B cell (primary cell): ENCODE results near the gene GLI1. TPM values are rescaled to one million over a fixed set of nuclear protein-coding genes. Genes with fewer than 3 reads are reported as not detected.
A peak's percentile ranks its signal among the peaks of the same experiment; 100 is the strongest.

Experiments
- ATAC-seq: fragments of 200-7000 bp; cut with Tn5 transposase; one replicate; pipeline ENCODE4 v1.10.0; 2021; ENCODE audit warnings: low read depth, mild to moderate bottlenecking, moderate number of reproducible peaks, moderate library complexity
- CTCF ChIA-PET: fragments of 350-600 bp; sonication (Branson Sonifier 250); formaldehyde crosslinking; loops from one replicate; lab custom pipeline; 2021; ENCODE audit warnings: antibody characterized with exemption, inconsistent platforms; lab: Charles Lee
- POLR2A ChIA-PET: fragments of 350-600 bp; sonication (Branson Sonifier 250); formaldehyde crosslinking; loops from one replicate; lab custom pipeline; 2021; ENCODE audit warnings: antibody characterized with exemption; lab: Charles Lee
- DNase-seq: peaks from one replicate; pipeline ENCODE4 v3.0.0; 2013
- H2AFZ ChIP-seq: 2 replicates; pipeline ENCODE4 v1.6.1; 2012; ENCODE audit warnings: mild to moderate bottlenecking, low read depth, low read length; ENCODE audit not compliant: insufficient read depth, poor library complexity, severe bottlenecking
- H3K27ac ChIP-seq, 2 donors: 1 replicate in 1 of 2; 2 replicates in 1 of 2; pipeline ENCODE4 v1.5.1; 2012 to 2013; ENCODE audit warnings: low read length in 2 of 2, mild to moderate bottlenecking in 2 of 2, moderate library complexity in 1 of 2
- H3K27me3 ChIP-seq, 4 experiments: fragments of 200-600 bp in 1 of 4; sonication (generic) in 1 of 4; replicated peaks in 1 of 4; 1 replicate in 2 of 4; 2 replicates in 2 of 4; pipeline versions ENCODE4 v1.6.1 to v1.7.0; 2013 to 2016; ENCODE audit warnings: low read length in 3 of 4, mild to moderate bottlenecking in 2 of 4, mixed read lengths in 1 of 4, moderate library complexity in 1 of 4; ENCODE audit not compliant: insufficient read depth in 4 of 4, control insufficient read depth in 3 of 4; ENCODE audit errors: control extremely low read depth in 1 of 4
- H3K36me3 ChIP-seq, 2 experiments: replicated peaks in 1 of 2; 1 replicate in 1 of 2; 2 replicates in 1 of 2; pipeline versions ENCODE4 v1.6.1 to v1.7.1; 2013; ENCODE audit warnings: low read length in 1 of 2; ENCODE audit not compliant: insufficient read depth in 2 of 2, control insufficient read depth in 1 of 2; ENCODE audit errors: control extremely low read depth in 1 of 2, extremely low read depth in 1 of 2
- H3K4me1 ChIP-seq, 2 donors: fragments of 200-600 bp in 1 of 2; sonication (generic) in 1 of 2; 1 replicate in 1 of 2; 2 replicates in 1 of 2; pipeline versions ENCODE4 v1.5.1 to v1.6.1; 2013 to 2017; ENCODE audit warnings: low read length in 2 of 2; ENCODE audit not compliant: control insufficient read depth in 2 of 2, insufficient read depth in 2 of 2
- H3K4me2 ChIP-seq: replicated peaks from 2 replicates; pipeline ENCODE3; 2012; ENCODE audit warnings: mild to moderate bottlenecking, low read depth, low read length; ENCODE audit not compliant: poor library complexity, severe bottlenecking
- H3K4me3 ChIP-seq, 5 experiments: fragments of 200-600 bp in 1 of 5; sonication (generic) in 1 of 5; 1 replicate in 3 of 5; 2 replicates in 2 of 5; pipeline versions ENCODE4 v1.5.1 to v1.7.0; 2011 to 2016; ENCODE audit warnings: low read length in 4 of 5, mild to moderate bottlenecking in 4 of 5, low read depth in 2 of 5, control low read depth in 1 of 5, moderate library complexity in 1 of 5; ENCODE audit not compliant: insufficient read depth in 1 of 5; ENCODE audit errors: control extremely low read depth in 1 of 5, extremely low read depth in 1 of 5
- H3K79me2 ChIP-seq: fragments of 200-600 bp; sonication (generic); one replicate; pipeline ENCODE4 v1.6.0; 2016; ENCODE audit warnings: low read length; ENCODE audit not compliant: control insufficient read depth, insufficient read depth
- H3K9ac ChIP-seq: fragments of 200-600 bp; sonication (generic); 2 replicates; pipeline ENCODE4 v1.6.1; 2017; ENCODE audit warnings: mild to moderate bottlenecking, low read length, moderate library complexity
- H3K9me3 ChIP-seq, 3 donors: one replicate each; pipeline versions ENCODE4 v1.6.1 to v1.7.1; 2013; ENCODE audit warnings: low read length in 2 of 3; ENCODE audit not compliant: control insufficient read depth in 2 of 3, insufficient read depth in 1 of 3; ENCODE audit errors: control extremely low read depth in 1 of 3
- H4K20me1 ChIP-seq: 2 replicates; pipeline ENCODE4 v1.6.0; 2012; ENCODE audit warnings: mild to moderate bottlenecking, low read length; ENCODE audit not compliant: insufficient read depth, control insufficient read depth, poor library complexity, severe bottlenecking
- H3K27ac Mint-ChIP-seq: one replicate; pipeline ENCODE4 v1.8.0; 2021; ENCODE audit warnings: mixed read lengths
- H3K27me3 Mint-ChIP-seq: one replicate; pipeline ENCODE4 v1.8.0; 2021; ENCODE audit warnings: mixed read lengths
- H3K4me1 Mint-ChIP-seq: one replicate; pipeline ENCODE4 v1.8.0; 2021; ENCODE audit warnings: mixed read lengths
- H3K4me3 Mint-ChIP-seq: one replicate; pipeline ENCODE4 v1.8.0; 2021; ENCODE audit warnings: mixed read lengths
- H3K9me3 Mint-ChIP-seq: one replicate; pipeline ENCODE4 v1.8.0; 2022; ENCODE audit warnings: mixed read lengths; ENCODE audit not compliant: insufficient read depth
- CTCF ChIP-seq: fragments of 200-600 bp; IDR thresholded peaks from one replicate; pipeline ENCODE4 v1.8.0; 2022; ENCODE audit warnings: antibody characterized with exemption, mild to moderate bottlenecking
- EZH2 ChIP-seq: IDR thresholded peaks from 2 replicates; pipeline ENCODE4 v1.6.1; 2012; ENCODE audit warnings: borderline replicate concordance, low read depth, mild to moderate bottlenecking, moderate library complexity, low read length; ENCODE audit not compliant: insufficient read depth, poor library complexity, severe bottlenecking
- WGBS: methylation state at CpG from one replicate; pipeline ENCODE4 v1.1.5; 2013; ENCODE audit warnings: missing lambda C conversion rate; ENCODE audit not compliant: insufficient coverage; 5-methylcytosine and 5-hydroxymethylcytosine counted together
- intact Hi-C: fragments of 100-400 bp; cut with micrococcal nuclease; formaldehyde crosslinking; loops from one replicate; pipeline ENCODE4 v1.10.0; 2022
- polyA plus RNA-seq: library from polyadenylated mRNA; depleted of rRNA; stranded (reverse); fragments of >200 nt; gene quantifications from 2 replicates; pipeline ENCODE4 v1.2.3, GENCODE V29; 2012
- small RNA-seq: library from RNA; depleted of rRNA; stranded (forward); fragments of <200 nt; gene quantifications from one replicate; pipeline ENCODE3, GENCODE V24; 2012; ENCODE audit warnings: low replicate concordance, low read depth; ENCODE audit not compliant: insufficient read length
- total RNA-seq, 2 donors: library from RNA; stranded (reverse); fragments of 120-200 nt in 1 of 2; gene quantifications; 1 replicate in 1 of 2; 2 replicates in 1 of 2; pipeline versions ENCODE4 v1.2.3 to v1.2.4, GENCODE V29; 2013 to 2022

GLI1 gene
- total and polyA plus RNA-seq, 2 donors (not counting 1 experiment from before 2014, with no cell fraction given), result 4.1 to 5.4 TPM

- Mint-ChIP-seq H3K27ac (peak overlapping the region; percentile 100), H3K4me1 (peaks cover 60% of the 10 kb centered on the region), H3K9me3 (no peaks in the 10 kb centered on the region), H3K27me3 (no peaks in the 10 kb centered on the region), H3K4me3 (peak overlapping the region; percentile 98)
- 81% methylated on average over 8 of the region's 17 CpGs for WGBS
- ChIA-PET CTCF (no interaction called here), POLR2A (interaction anchor here (2.1 kb wide), 1 partner anchor 44 kb away, joined by 11 read pairs; no protein-coding TSS in a partner anchor)
- H3K27me3 ChIP-seq, result no peaks in the 10 kb centered on the region
- H3K9me3 ChIP-seq, result no peaks in the 10 kb centered on the region
- peak overlapping the region; percentile 87 for H3K9ac ChIP-seq
- peak overlapping the region; percentile 98 for H3K4me2 ChIP-seq
- TF ChIP-seq EZH2 (no peak), CTCF (no peak)
- peak overlapping the region; percentile 58 to 97 (median 77) for H3K4me3 ChIP-seq
- ATAC-seq (no peak), DNase-seq (no peak)
- intact Hi-C loops, result loop anchor here (1.0 to 10.0 kb wide), 13 partner anchors 26 to 1403 kb away; partner anchors contain the start of genes ARHGAP9, BAZ2A, CDK4 and CNPY2
- peak overlapping the region; percentile 98 to 100 for H3K27ac ChIP-seq
- peaks cover 31% of the 10 kb centered on the region for H4K20me1 ChIP-seq
- peaks cover 42 to 53% of the 10 kb centered on the region in 2 donors for H3K4me1 ChIP-seq
- peaks cover 4 to 26% of the 10 kb centered on the region in 2 experiments for H3K36me3 ChIP-seq
- H3K79me2 ChIP-seq, result peaks cover 34% of the 10 kb centered on the region
- peak overlapping the region; percentile 10 for H2AFZ ChIP-seq
These were observed 62.0 kb downstream of the GLI1 start for GRCh38 chr12:57521525-57522010.

Small RNAs within 50 kb of the gene (small RNA-seq; reads per million reads assigned to genes)
- gene MIR616, result not detected
- not detected for gene RNU6-879P

Other genes starting within 250 kb of the GLI1 start
- gene NXPH4, start 243.0 kb upstream of the GLI1 start, total RNA-seq, result 6.9 and 8.6 TPM in 2 replicates
- gene NXPH4, start 243.0 kb upstream of the GLI1 start, polyA plus RNA-seq, result 3.5 and 5.6 TPM in 2 replicates
- gene SHMT2, start 230.1 kb upstream of the GLI1 start, total RNA-seq, result 147 and 166 TPM in 2 replicates
- 203 and 236 TPM in 2 replicates for gene SHMT2, start 230.1 kb upstream of the GLI1 start, polyA plus RNA-seq
- gene STAC3, start 208.6 kb upstream of the GLI1 start, total RNA-seq, result 5.3 and 6.2 TPM in 2 replicates
- gene STAC3, start 208.6 kb upstream of the GLI1 start, polyA plus RNA-seq, result 4.5 and 4.9 TPM in 2 replicates
- 129 TPM in 2 replicates for gene R3HDM2, start 28.7 kb upstream of the GLI1 start, total RNA-seq
- gene R3HDM2, start 28.7 kb upstream of the GLI1 start, polyA plus RNA-seq, result 87.1 and 104 TPM in 2 replicates
- gene INHBC, start 25.0 kb upstream of the GLI1 start, total RNA-seq, result 0.17 TPM in 1 of 2 replicates, not detected in the other
- gene INHBC, start 25.0 kb upstream of the GLI1 start, polyA plus RNA-seq, result 0.13 and 0.31 TPM in 2 replicates
- gene INHBE, start 4.5 kb upstream of the GLI1 start, total RNA-seq, result not detected in 2 replicates
- not detected in 2 replicates for gene INHBE, start 4.5 kb upstream of the GLI1 start, polyA plus RNA-seq
- gene ARHGAP9, start 20.1 kb downstream of the GLI1 start, total RNA-seq, result 154 and 161 TPM in 2 replicates
- gene ARHGAP9, start 20.1 kb downstream of the GLI1 start, polyA plus RNA-seq, result 320 and 390 TPM in 2 replicates
- gene MARS1, start 28.3 kb downstream of the GLI1 start, total RNA-seq, result 183 and 193 TPM in 2 replicates
- 158 and 234 TPM in 2 replicates for gene MARS1, start 28.3 kb downstream of the GLI1 start, polyA plus RNA-seq
- gene DDIT3, start 60.7 kb downstream of the GLI1 start, total RNA-seq, result 35.6 and 39.5 TPM in 2 replicates
- 159 and 306 TPM in 2 replicates for gene DDIT3, start 60.7 kb downstream of the GLI1 start, polyA plus RNA-seq
- gene MBD6, start 63.0 kb downstream of the GLI1 start, total RNA-seq, result 121 TPM in 2 replicates
- 22.8 and 39.4 TPM in 2 replicates for gene MBD6, start 63.0 kb downstream of the GLI1 start, polyA plus RNA-seq
- 94.3 and 97.6 TPM in 2 replicates for gene DCTN2, start 87.4 kb downstream of the GLI1 start, total RNA-seq
- 59.4 and 74.4 TPM in 2 replicates for gene DCTN2, start 87.4 kb downstream of the GLI1 start, polyA plus RNA-seq
- 0.56 and 0.67 TPM in 2 replicates for gene KIF5A, start 90.3 kb downstream of the GLI1 start, total RNA-seq
- gene KIF5A, start 90.3 kb downstream of the GLI1 start, polyA plus RNA-seq, result 0.09 and 0.14 TPM in 2 replicates
- 20.1 and 24.7 TPM in 2 replicates for gene PIP4K2C, start 131.4 kb downstream of the GLI1 start, total RNA-seq
- gene PIP4K2C, start 131.4 kb downstream of the GLI1 start, polyA plus RNA-seq, result 21.3 and 21.7 TPM in 2 replicates
- gene DTX3, start 145.0 kb downstream of the GLI1 start, total RNA-seq, result 3.5 and 4.0 TPM in 2 replicates
- 7.3 and 9.0 TPM in 2 replicates for gene DTX3, start 145.0 kb downstream of the GLI1 start, polyA plus RNA-seq
- 0.15 TPM in 1 of 2 replicates, not detected in the other for gene ARHGEF25, start 151.7 kb downstream of the GLI1 start, total RNA-seq
- gene ARHGEF25, start 151.7 kb downstream of the GLI1 start, polyA plus RNA-seq, result 0.12 TPM in 2 replicates
- gene B4GALNT1, start 173.4 kb downstream of the GLI1 start, total RNA-seq, result 0.22 TPM in 1 of 2 replicates, not detected in the other
- gene B4GALNT1, start 173.4 kb downstream of the GLI1 start, polyA plus RNA-seq, result 0.04 and 0.12 TPM in 2 replicates
- 182 and 200 TPM in 2 replicates for gene OS9, start 234.3 kb downstream of the GLI1 start, total RNA-seq
- 234 and 294 TPM in 2 replicates for gene OS9, start 234.3 kb downstream of the GLI1 start, polyA plus RNA-seq